ENCODE measurements around the gene HEPHL1. TPM values are rescaled to one million over a fixed set of nuclear protein-coding genes. Genes with fewer than 3 reads are reported as not detected.

Gene HEPHL1
- total RNA-seq, 4 donors from 2014 or later, result 0.32 to 15.2 (median 2.2) TPM

- Histone ChIP-seq H3K36me3 (no peaks in the 10 kb centered on the region), H3K4me3 (no peak overlapping the region), H3K4me1 (no peaks in the 10 kb centered on the region), H3K27me3 (peaks cover 8% of the 10 kb centered on the region), H3K27ac (no peak overlapping the region), H3K9me3 (no peaks in the 10 kb centered on the region)
- DNase-seq (ENCODE audit: low spot score in 2 of 2), result no peak
- WGBS, result 79% methylated on average over 1 of the region's 1 CpG
- TF ChIP-seq EP300 (IDR thresholded peaks at IDR 0.05) (no peak), POLR2A (IDR thresholded peaks at IDR 0.05) (no peak)
Observed at GRCh38 chr11:94058630-94059029, 37.5 kb downstream of the HEPHL1 start.

- peaks cover 8% of the 10 kb centered on the region for H3K27me3 ChIP-seq
- TF ChIP-seq POLR2AphosphoS5 (IDR thresholded peaks at IDR 0.05) (no peak), POLR2A (IDR thresholded peaks at IDR 0.05) (no peak), CTCF (IDR thresholded peaks at IDR 0.05) (no peak), EP300 (IDR thresholded peaks at IDR 0.05) (no peak)
- H3K27ac ChIP-seq, result no peak overlapping the region
- no peaks in the 10 kb centered on the region for H3K4me1 ChIP-seq
- no peaks in the 10 kb centered on the region for H3K36me3 ChIP-seq
- no peak overlapping the region for H3K4me3 ChIP-seq
- no peaks in the 10 kb centered on the region for H3K9me3 ChIP-seq
- DNase-seq (ENCODE audit: low spot score in 2 of 2), result no peak
Observed at GRCh38 chr11:94059065-94059464, 37.9 kb downstream of the HEPHL1 start.

GRCh38 chr11:94060401-94060800, 39.2 kb downstream of the HEPHL1 start:
- no peaks in the 10 kb centered on the region for H3K9me3 ChIP-seq
- H3K4me3 ChIP-seq, result no peak overlapping the region
- H3K27ac ChIP-seq, result no peak overlapping the region
- H3K27me3 ChIP-seq, result peaks cover 8% of the 10 kb centered on the region
- TF ChIP-seq POLR2A (IDR thresholded peaks at IDR 0.05) (no peak), CTCF (IDR thresholded peaks at IDR 0.05) (no peak), POLR2AphosphoS5 (IDR thresholded peaks at IDR 0.05) (no peak), EP300 (IDR thresholded peaks at IDR 0.05) (no peak)
- H3K36me3 ChIP-seq, result no peaks in the 10 kb centered on the region
- H3K4me1 ChIP-seq, result no peaks in the 10 kb centered on the region
- DNase-seq (ENCODE audit: low spot score in 2 of 2), result no peak

- no peak for DNase-seq (ENCODE audit: low spot score in 2 of 2)
- no peaks in the 10 kb centered on the region for H3K36me3 ChIP-seq
- H3K4me1 ChIP-seq, result no peaks in the 10 kb centered on the region
- TF ChIP-seq CTCF (IDR thresholded peaks at IDR 0.05), result no peak
- no peak for TF ChIP-seq POLR2A (IDR thresholded peaks at IDR 0.05)
- no peak for TF ChIP-seq POLR2AphosphoS5 (IDR thresholded peaks at IDR 0.05)
- TF ChIP-seq EP300 (IDR thresholded peaks at IDR 0.05), result no peak
- WGBS, result 71% methylated on average over 2 of the region's 2 CpGs
- H3K4me3 ChIP-seq, result no peak overlapping the region
- H3K27ac ChIP-seq, result no peak overlapping the region
- H3K27me3 ChIP-seq, result peaks cover 11% of the 10 kb centered on the region
- no peaks in the 10 kb centered on the region for H3K9me3 ChIP-seq
Observed at GRCh38 chr11:94062360-94062759, 41.2 kb downstream of the HEPHL1 start.

GRCh38 chr11:94066901-94067429, 45.8 kb downstream of the HEPHL1 start:
- no peaks in the 10 kb centered on the region for H3K4me1 ChIP-seq
- no peak for DNase-seq (ENCODE audit: low spot score in 2 of 2)
- TF ChIP-seq CTCF (IDR thresholded peaks at IDR 0.05) (no peak), POLR2A (IDR thresholded peaks at IDR 0.05) (no peak), EP300 (IDR thresholded peaks at IDR 0.05) (no peak), POLR2AphosphoS5 (IDR thresholded peaks at IDR 0.05) (no peak)
- H3K36me3 ChIP-seq, result no peaks in the 10 kb centered on the region
- 72% methylated on average over 3 of the region's 3 CpGs for WGBS
- no peaks in the 10 kb centered on the region for H3K9me3 ChIP-seq
- no peak overlapping the region for H3K27ac ChIP-seq
- peaks cover 6% of the 10 kb centered on the region for H3K27me3 ChIP-seq
- H3K4me3 ChIP-seq, result no peak overlapping the region

GRCh38 chr11:94068764-94069163, 47.6 kb downstream of the HEPHL1 start:
- H3K36me3 ChIP-seq, result no peaks in the 10 kb centered on the region
- H3K27ac ChIP-seq, result no peak overlapping the region
- peaks cover 3% of the 10 kb centered on the region for H3K27me3 ChIP-seq
- no peak for DNase-seq (ENCODE audit: low spot score in 2 of 2)
- H3K4me3 ChIP-seq, result no peak overlapping the region
- no peaks in the 10 kb centered on the region for H3K4me1 ChIP-seq
- WGBS, result 92% methylated on average over 2 of the region's 2 CpGs
- no peaks in the 10 kb centered on the region for H3K9me3 ChIP-seq
- no peak for TF ChIP-seq EP300 (IDR thresholded peaks at IDR 0.05)
- no peak for TF ChIP-seq POLR2A (IDR thresholded peaks at IDR 0.05)
- no peak for TF ChIP-seq CTCF (IDR thresholded peaks at IDR 0.05)
- no peak for TF ChIP-seq POLR2AphosphoS5 (IDR thresholded peaks at IDR 0.05)

Data from suprapubic skin (tissue), 4 donors.